ENCODE data around the gene TLE1.

TLE1 gene

DNA sequence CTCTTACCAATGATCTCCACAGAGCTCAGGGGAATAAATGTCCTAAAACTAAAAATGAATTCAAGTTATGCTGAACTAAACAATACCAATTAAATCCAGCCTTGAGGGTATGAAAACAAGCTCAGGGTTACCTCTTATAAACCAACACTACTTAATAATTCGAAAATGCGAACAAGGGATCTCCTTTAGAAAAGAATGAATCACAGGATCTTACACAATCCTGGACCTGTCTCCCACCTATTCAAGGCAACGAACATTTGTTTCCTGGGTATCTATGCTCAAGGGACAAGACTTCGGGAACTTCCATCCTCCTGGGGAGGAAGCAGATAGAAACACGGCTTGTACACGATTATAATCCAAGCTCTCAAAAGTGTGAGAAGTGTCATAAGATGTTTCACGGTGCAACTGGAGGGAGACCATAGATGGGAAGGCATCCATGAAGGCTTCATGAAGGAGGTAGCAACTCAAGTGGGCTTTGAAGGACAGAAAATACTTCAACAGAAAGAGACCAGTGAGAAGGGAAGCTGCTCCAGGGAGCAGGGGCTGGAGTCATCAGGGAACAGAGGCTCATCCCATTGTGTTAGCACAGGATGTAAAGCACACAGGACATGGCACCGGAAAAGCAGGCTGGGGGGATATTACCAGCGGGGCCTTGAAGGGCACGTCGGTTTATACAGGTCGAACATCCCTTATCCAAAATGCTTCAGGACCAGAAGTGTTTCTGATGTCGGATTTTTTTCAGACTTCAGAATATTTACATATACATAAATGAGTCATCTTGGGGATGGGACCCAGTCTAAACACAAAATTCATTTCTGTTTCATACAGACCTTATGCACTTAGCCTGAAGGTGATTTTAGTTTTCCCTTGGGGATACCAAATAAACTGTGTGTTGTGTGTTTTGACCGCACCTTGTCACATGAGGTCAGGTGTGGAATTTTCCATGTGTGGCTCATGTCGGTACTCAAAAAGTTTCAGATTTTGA lies 87.4 kb downstream of the TLE1 start:
- Histone ChIP-seq H2AFZ (ENCODE audit: low read depth, low read length) (no peak overlapping the region), H3K36me3 (replicated peaks; ENCODE audit: low read depth, low read length) (no peaks in the 10 kb centered on the region), H3K4me2 (ENCODE audit: low read length) (peak overlapping the region; percentile 73), H3K9ac (ENCODE audit: low read length) (no peak overlapping the region), H3K4me3 (ENCODE audit: low read length) (peak overlapping the region; percentile 49), H3K27me3 (ENCODE audit: low read depth, low read length) (peaks cover 31% of the 10 kb centered on the region), H3K79me2 (ENCODE audit: low read length) (no peaks in the 10 kb centered on the region), H4K20me1 (ENCODE audit: insufficient read depth, low read length) (0 out of 2 replicates have a peak, but pooled peaks cover 4% of the 10 kb centered on the region), H3K9me3 (ENCODE audit: insufficient read depth, low read length) (no peaks in the 10 kb centered on the region), H3K27ac (ENCODE audit: low read length) (0 out of 2 replicates have a peak overlapping the region, but pooled peaks have one; percentile 0), H3K4me1 (ENCODE audit: low read length) (peaks cover 54% of the 10 kb centered on the region)
- TF ChIP-seq EZH2phosphoT487 (IDR thresholded peaks at IDR 0.05; ENCODE audit: low read depth), result no peak
- TF ChIP-seq, protein P1, sequence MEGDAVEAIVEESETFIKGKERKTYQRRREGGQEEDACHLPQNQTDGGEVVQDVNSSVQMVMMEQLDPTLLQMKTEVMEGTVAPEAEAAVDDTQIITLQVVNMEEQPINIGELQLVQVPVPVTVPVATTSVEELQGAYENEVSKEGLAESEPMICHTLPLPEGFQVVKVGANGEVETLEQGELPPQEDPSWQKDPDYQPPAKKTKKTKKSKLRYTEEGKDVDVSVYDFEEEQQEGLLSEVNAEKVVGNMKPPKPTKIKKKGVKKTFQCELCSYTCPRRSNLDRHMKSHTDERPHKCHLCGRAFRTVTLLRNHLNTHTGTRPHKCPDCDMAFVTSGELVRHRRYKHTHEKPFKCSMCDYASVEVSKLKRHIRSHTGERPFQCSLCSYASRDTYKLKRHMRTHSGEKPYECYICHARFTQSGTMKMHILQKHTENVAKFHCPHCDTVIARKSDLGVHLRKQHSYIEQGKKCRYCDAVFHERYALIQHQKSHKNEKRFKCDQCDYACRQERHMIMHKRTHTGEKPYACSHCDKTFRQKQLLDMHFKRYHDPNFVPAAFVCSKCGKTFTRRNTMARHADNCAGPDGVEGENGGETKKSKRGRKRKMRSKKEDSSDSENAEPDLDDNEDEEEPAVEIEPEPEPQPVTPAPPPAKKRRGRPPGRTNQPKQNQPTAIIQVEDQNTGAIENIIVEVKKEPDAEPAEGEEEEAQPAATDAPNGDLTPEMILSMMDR (IDR thresholded peaks at IDR 0.05; ENCODE audit: low read depth, low read length), result no peak

DNA sequence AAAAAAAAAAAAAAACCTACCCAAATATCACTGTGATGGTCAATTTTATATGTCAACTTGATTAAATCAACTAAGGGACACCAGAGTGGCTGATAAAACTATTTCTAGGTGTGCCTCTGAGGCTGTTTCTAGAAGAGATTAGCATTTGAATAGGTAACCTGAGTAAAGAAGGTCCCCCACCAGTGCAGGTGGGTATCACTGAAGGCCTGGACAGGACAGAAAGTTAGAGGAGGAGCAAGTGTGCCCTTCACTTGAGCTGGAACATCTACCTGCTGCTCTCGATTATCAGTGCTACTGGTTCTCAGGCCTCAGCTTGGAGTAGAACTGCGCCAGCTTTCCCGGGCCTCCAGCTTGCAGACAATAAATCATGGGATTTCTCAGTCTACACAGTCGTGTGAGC lies 88.7 kb downstream of the TLE1 start:
- no peaks in the 10 kb centered on the region for H3K9me3 ChIP-seq (ENCODE audit: insufficient read depth, low read length)
- 0 out of 2 replicates have a peak, but pooled peaks cover 4% of the 10 kb centered on the region for H4K20me1 ChIP-seq (ENCODE audit: insufficient read depth, low read length)
- peaks cover 59% of the 10 kb centered on the region for H3K4me1 ChIP-seq (ENCODE audit: low read length)
- H3K4me3 ChIP-seq (ENCODE audit: low read length), result peak overlapping the region; percentile 6
- H3K36me3 ChIP-seq (replicated peaks; ENCODE audit: low read depth, low read length), result no peaks in the 10 kb centered on the region
- H3K9ac ChIP-seq (ENCODE audit: low read length), result no peak overlapping the region
- no peaks in the 10 kb centered on the region for H3K79me2 ChIP-seq (ENCODE audit: low read length)
- H3K27me3 ChIP-seq (ENCODE audit: low read depth, low read length), result peaks cover 42% of the 10 kb centered on the region
- peak overlapping the region; percentile 73 for H3K4me2 ChIP-seq (ENCODE audit: low read length)
- TF ChIP-seq, protein P1 (IDR thresholded peaks at IDR 0.05; ENCODE audit: low read depth, low read length), result no peak
- no peak for TF ChIP-seq EZH2phosphoT487 (IDR thresholded peaks at IDR 0.05; ENCODE audit: low read depth)
- no peak overlapping the region for H2AFZ ChIP-seq (ENCODE audit: low read depth, low read length)
- H3K27ac ChIP-seq (ENCODE audit: low read length), result no peak overlapping the region; the same call in 1 of the 2 replicates

DNA sequence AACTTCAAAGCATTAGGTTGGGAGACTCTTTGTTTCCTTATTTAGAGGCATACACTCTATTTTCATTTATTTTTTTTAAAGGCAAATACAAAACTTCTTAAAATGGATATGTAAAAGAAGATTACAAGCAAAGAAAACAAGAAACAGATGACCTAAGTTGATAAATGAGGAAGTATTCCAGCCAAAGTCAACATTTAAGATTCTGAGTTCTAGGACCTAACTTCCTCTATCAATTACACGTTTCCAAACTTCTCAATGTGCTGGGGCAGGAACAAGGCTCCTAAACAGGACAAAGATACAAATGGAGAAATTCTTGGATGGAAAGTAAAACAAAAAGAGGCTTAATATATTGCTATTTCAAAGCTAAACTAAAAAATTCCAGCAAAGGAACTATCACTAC lies 89.5 kb downstream of the TLE1 start:
- no peak for TF ChIP-seq EZH2phosphoT487 (IDR thresholded peaks at IDR 0.05; ENCODE audit: low read depth)
- TF ChIP-seq, protein P1 (IDR thresholded peaks at IDR 0.05; ENCODE audit: low read depth, low read length), result no peak
- peaks cover 59% of the 10 kb centered on the region for H3K4me1 ChIP-seq (ENCODE audit: low read length)
- H3K27me3 ChIP-seq (ENCODE audit: low read depth, low read length), result peaks cover 42% of the 10 kb centered on the region
- no peak overlapping the region for H3K9ac ChIP-seq (ENCODE audit: low read length)
- H3K4me3 ChIP-seq (ENCODE audit: low read length), result no peak overlapping the region
- H3K4me2 ChIP-seq (ENCODE audit: low read length), result peak overlapping the region; percentile 25
- H3K36me3 ChIP-seq (replicated peaks; ENCODE audit: low read depth, low read length), result no peaks in the 10 kb centered on the region
- no peak overlapping the region for H3K27ac ChIP-seq (ENCODE audit: low read length)
- no peaks in the 10 kb centered on the region for H3K9me3 ChIP-seq (ENCODE audit: insufficient read depth, low read length)
- 0 out of 2 replicates have a peak, but pooled peaks cover 4% of the 10 kb centered on the region for H4K20me1 ChIP-seq (ENCODE audit: insufficient read depth, low read length)
- no peak overlapping the region for H2AFZ ChIP-seq (ENCODE audit: low read depth, low read length)
- no peaks in the 10 kb centered on the region for H3K79me2 ChIP-seq (ENCODE audit: low read length)

DNA sequence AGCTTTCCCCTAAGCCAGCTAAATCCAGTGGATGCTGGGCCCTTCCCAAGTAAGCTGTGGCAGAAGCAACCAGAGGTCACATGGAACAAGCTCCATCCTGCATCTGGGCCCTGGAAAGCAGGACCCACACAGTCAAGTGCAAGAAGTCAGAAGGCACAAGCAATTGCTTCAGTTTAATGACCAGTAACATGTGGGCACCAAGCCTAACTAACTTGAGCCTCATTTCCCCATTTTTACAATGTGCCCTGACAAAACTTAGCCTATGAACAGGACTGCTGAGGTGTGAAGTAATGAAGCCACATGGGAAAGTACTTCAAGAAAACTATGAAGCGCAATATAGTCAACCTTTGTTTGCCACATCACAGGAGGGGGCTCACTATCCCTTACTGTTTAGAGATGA lies 90.5 kb downstream of the TLE1 start:
- Histone ChIP-seq H3K4me2 (ENCODE audit: low read length) (no peak overlapping the region), H2AFZ (ENCODE audit: low read depth, low read length) (no peak overlapping the region), H3K27ac (ENCODE audit: low read length) (no peak overlapping the region), H3K9me3 (ENCODE audit: insufficient read depth, low read length) (no peaks in the 10 kb centered on the region), H3K4me1 (ENCODE audit: low read length) (peaks cover 64% of the 10 kb centered on the region), H3K79me2 (ENCODE audit: low read length) (no peaks in the 10 kb centered on the region), H3K9ac (ENCODE audit: low read length) (no peak overlapping the region), H3K27me3 (ENCODE audit: low read depth, low read length) (peaks cover 42% of the 10 kb centered on the region), H3K4me3 (ENCODE audit: low read length) (no peak overlapping the region), H4K20me1 (ENCODE audit: insufficient read depth, low read length) (0 out of 2 replicates have a peak, but pooled peaks cover 4% of the 10 kb centered on the region), H3K36me3 (replicated peaks; ENCODE audit: low read depth, low read length) (no peaks in the 10 kb centered on the region)
- TF ChIP-seq, protein P1 (IDR thresholded peaks at IDR 0.05; ENCODE audit: low read depth, low read length), result no peak
- no peak for TF ChIP-seq EZH2phosphoT487 (IDR thresholded peaks at IDR 0.05; ENCODE audit: low read depth)
